Stimulated activated CD4-positive, alpha-beta T cell treated with anti-CD3 and anti-CD28 coated beads, TNF-alpha, amount 100 ng/mL, for 1 hour (primary cell): Measurements from ENCODE around the gene POLD4.

Source experiments
- DNase-seq, 3 donors: peaks; one replicate each; pipeline ENCODE4 v3.0.0-alpha.2; 2020; ENCODE audit warnings: low read depth in 3 of 3, low spot score in 1 of 3

Gene POLD4

DNA sequence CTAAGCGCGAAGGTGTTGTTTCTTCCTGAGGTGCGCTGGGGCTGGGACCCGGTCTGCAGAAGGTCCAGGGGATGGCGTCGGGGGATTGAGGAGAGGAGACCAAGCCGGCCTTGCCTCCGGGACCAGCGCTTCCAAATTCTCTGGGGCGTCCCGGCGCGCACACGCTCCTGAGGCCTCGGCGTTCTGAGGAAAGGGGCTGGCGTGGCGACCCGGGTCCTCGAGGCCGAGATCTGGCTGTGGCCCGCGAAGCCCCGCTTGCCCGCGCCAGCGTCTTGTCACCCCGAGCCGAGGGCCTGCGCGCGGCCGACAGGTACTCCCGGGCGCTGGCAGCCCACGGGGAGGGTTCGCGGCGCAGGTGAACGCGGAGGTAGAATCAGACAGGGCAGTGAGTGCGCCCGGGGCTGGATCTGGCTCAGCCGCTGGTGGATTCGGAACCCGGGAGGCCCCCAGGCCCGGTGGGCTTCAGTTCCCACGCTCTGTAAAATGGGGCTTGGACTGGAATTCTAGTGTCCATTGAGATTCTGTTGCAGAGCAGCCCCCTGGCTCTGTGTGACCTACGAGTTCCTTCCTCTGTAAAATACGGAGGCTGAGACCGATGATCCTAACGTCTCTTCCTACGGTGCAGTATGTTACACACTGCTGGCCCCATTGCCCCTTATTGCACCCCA is 35.3 kb downstream of the POLD4 start:
- DNase-seq, result no peak

DNA sequence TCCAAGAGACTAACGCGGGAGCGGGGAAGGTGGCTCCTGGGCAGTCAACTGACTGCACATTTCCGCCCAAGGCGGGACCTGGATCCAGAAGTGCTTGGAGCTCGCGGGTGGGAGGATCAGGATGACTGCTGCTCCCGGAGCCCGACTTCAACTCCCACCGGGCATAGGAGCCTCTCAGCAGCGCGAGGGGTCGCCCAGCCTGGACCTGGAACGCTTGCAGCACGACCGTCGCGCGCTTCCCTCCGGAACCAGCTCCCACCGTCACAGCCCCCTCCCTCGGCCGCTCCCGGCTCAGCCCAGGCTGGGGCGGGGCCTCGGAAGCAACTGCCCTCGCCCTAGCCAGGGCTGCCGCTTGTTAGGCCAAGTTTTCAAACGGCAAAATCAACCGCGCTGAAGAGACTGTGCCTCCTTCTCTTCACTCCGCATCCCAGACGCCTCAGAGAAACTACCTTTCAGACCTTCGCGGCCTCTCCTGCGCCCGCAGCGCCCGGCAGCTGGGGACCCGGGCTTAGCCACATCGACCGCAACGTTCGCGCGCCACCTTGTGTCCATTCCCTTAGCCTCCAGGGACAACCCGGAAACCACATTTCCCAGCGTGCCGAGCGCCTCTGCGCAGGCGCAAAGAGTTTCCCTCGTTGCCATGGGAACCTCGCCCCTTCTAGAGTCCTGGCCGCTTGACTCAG is 36.0 kb downstream of the POLD4 start:
- peak; percentile 97 to 98 (median 98) for DNase-seq

DNA sequence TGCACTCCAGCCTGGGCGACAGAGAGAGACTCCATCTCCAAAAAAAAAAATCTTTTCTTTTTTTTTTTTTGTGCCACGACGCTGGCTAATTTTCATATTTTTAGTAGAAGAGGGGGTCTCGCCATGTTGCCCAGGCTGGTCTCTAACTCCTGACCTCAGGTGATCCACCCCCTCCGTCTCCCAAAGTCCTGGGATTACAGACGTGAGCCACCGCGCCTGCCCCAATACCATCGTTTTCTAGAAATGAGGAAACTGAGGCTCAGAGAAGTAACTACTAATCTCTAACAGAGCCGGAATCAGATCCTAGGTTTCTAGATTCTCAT is 36.5 kb downstream of the POLD4 start:
- no peak for DNase-seq

DNA sequence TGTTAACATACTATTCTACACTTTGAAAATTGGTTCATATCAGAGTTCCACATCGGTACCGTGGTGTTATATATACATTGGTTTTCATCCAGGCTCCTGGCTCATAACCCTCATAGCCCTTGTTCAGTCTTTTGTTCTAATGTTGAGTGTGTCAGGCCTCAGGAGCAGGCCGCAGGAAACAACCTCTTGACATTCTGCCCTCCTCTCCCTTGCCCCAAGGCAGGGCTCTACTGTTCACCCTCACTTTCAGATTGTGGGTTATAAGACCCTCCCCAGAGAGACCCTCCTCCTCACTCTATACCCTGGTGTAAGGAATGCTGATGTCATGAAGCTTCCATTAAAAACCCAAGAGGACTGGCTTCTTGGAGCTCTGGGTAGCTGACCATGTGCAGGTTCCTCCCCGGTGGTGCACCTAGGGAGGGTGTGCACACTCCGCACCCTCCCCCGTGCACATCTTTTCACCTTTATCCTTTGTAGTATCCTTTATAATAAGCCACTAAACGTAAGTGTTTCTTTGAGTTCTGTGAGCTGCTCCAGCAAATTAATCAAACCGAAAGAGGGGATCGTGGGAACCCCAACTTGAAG is 37.9 kb downstream of the POLD4 start:
- DNase-seq, result no peak

DNA sequence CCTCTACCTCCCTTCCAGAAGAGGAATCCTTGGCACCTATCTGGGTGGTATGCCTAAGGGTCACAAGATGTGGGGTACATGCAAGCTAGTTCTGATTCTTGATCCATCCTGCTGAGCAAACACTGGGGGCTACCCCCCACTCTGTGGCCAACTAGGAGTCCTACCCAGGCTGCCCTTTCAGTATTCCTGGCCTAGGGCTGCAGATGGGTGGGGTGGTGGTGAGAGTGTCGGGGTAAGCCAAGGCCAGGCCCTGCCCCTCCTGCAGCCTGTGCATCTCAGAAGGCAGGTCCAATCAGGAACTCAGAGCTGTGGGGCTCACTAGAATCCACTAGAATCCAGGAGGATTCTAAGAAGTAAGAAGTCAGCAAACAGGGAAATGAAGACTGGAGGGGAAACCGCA is 39.1 kb downstream of the POLD4 start:
- no peak for DNase-seq

DNA sequence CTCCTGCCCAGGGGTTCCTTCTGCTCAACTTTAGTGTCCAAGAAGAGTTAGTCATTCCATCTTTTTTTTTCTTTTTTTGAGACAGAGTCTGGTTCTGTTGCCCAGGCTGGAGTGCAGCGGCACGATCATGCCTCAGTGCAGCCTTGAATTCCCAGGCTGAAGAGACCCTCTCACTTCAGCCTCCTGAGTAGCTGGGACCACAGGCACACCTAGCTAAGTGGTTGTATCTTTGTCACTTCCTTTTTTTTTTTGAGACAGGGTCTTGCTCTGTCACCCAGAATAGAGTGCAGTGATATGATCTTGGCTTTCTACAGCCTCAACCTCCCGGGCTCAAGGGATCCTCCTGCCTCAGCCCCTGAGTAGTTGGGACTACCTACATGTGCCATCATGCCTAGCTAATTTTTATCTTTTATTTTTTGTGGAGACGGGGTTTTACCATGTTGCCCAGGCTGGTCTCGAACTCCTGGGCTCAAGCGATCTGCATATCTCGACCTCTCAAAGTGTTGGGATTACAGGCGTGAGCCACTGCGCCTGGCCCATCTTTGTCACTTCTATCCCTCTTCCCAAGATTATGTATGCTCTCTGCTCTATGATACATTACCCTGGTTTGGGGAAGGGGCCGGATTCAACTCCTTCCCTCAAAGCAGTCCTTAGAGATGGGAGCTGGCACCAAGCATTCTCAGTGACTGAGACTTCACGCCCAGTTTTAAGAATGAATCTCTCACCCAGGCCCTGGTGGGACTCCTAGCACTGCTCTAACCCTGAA is 40.0 kb downstream of the POLD4 start:
- no peak for DNase-seq

DNA sequence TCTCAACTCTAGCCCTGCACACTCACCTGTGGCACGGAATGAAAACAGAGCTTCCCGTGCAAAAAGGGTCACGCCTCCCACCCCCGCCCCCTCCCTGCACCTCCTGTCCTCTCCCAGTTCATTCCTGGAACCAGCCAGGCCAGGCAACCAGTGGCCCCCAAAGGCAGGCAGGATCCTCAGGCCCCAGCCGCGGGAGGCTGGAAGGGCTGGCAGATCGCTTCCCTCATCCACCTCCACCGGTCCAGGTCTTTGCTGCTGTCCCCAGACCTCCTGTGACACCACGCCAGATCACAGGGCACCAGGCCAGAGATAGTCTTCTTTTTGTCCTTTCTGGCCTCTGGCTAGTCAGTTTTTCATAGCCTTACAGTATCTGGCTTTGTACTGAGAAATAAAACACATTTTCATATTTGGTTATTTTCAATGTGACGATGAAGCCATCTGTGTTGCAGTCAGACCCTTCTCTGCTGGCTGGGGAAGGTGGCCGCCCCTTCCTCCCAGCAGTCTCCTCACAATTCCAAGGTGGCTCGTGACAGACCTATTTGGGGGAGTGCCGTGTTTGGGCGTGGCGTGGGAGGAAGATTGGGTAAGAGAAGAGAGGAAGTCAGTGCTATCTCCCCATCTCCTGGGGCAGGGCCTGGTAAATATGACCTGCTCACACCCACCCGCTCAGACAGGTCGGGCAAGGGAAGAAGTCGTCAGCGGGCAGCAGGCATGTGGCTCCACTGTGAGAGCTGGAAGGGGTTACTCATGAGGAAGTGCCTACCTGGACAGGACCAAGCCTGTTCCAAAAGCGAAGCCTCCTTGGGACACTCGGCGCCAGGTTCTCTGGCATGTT is 40.9 kb downstream of the POLD4 start:
- no peak for DNase-seq

DNA sequence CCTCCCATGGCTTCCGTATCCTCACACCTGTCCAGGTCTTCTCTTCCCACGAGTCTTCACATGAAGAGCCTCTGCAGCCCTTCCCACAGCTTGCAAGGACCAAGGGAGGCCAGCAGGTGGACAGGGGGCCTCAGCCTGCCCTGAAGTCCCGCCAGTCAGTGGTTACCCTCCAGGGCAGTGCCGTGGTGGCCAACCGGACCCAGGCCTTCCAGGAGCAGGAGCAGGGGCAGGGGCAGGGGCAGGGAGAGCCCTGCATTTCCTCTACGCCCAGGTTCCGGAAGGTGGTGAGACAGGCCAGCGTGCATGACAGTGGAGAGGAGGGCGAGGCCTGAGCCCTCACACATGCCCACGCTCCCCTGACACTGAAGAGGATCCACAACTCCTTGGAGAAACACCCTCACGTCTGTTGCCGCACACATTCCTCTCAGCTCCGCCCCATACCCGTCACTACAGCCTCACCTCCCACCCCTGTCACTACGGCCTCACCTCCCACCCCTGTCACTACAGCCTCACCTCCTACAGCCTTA is 41.7 kb downstream of the POLD4 start:
- DNase-seq, result no peak

DNA sequence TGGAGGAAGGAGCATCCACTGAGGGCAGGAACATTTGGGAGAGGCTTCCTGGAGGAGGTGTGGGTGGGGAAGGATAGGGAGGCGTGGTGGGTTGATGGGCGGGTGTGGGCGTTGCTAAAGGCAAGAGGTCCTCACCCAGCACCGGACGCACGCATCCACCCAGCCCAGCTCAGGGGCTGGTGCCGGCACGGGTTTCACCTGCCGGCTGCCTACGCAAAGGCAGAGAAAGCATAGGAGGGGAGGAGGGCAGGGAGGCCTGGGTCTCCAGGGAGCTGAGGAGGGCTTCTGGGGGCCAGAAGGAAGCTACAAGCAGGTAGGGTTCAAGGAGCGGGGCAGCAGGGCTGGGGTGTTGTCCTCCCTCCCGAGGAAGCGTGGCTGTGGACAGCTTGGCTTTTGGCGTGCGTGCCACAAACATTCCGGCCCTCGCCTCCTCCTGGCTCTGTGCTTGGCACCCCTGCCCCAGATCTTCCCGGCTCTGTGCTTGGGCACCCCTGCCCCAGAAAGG is 42.2 kb downstream of the POLD4 start:
- DNase-seq, result no peak

DNA sequence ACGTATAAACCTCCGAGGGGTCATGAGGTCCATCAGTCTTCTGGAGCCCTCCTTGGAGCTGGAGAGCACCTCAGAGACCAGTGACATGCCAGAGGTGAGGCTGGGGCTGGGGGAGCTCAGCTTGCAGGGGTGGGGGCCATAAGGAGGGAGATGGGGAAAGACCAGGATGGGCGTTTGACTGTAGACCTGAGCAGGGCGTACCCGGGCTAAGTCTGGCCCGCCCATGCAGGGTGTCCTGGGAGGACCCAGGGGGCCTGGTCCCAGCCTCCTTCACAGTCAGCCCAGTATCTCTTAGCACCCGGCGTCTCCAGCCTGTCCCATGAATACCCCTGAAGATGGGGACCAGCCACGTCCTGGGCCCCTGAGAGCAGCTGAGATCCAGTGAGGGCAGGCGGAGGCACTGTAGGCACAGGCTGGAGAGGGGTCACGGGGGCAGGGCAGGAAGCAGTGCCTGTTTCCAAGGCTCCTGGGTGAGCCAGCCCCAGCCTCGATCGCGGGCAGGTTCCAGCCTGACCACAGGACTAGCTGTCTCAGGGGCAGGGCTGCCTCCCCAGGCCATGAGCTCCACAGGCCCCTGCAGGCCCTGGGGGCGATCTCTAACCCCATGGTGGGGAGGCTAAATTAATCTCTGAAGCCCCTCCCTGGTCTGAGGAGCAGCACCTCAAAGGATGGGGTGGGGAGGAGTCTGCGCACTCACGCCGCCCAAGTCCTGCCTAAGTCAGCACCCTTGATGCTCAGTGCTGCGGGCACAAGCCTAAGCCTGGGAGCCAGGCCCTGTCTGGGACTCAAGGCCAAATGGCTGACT is 42.9 kb downstream of the POLD4 start:
- no peak for DNase-seq

DNA sequence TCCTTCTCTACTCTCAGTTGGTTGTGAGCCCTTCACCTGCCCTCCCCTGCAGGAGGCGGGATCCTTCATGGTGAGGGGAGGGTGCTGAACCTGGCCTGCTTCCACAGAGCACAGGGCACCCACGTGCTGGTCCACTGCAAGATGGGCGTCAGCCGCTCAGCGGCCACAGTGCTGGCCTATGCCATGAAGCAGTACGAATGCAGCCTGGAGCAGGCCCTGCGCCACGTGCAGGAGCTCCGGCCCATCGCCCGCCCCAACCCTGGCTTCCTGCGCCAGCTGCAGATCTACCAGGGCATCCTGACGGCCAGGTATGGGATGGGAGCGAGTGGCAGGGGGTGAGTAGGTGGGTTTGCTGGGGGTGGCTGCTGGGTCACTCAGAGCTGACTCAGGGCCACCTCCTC is 43.7 kb downstream of the POLD4 start:
- DNase-seq, result no peak

DNA sequence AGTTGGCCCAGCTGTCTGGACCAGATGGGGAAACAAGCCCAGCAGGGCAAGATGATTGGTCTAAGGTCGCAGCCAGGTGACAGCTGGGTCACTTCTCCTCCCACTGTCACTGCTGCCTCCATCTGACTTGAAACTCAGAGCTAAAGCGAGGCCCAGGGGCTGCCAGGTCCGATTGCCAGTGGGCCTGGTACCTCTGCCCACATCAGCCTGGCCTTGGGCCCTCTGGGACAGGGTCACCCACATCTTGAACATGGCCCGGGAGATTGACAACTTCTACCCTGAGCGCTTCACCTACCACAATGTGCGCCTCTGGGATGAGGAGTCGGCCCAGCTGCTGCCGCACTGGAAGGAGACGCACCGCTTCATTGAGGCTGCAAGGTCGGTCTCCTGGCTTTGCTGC is 44.2 kb downstream of the POLD4 start:
- DNase-seq, result no peak

DNA sequence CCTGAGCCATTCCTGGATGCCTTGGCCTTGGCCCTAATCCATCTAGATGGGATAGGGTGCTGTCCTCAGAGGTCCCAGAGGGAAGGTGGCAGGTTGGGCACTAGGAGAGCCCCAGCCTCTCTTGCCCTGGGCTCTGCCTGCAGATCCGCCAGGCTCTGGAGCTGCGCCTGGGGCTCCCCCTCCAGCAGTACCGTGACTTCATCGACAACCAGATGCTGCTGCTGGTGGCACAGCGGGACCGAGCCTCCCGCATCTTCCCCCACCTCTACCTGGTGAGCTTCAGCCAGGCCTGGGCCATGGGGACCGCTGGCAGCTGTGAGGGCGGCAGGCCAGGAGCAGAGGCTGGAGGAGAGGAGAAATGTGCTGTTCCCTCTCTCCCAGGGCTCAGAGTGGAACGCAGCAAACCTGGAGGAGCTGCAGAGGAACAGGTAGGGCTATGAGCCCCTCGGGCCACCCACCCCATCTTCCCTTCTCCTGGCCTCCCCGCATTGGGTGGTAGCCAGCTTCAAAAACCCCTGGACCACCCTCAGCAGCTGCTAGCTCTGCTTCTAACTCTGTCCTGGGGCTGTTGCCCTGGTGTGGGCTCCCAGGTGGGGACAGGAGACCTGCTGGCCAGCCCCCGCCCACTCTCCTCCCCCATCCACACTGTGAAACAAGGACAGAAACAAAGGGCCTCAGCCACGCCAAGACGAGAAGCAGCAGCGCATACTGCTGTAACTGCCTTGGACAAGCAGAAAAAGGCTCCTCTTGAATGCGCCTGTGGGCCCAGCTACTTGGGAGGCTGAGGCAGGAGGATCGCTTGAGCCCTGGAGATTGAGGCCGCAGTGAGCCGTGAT is 45.1 kb downstream of the POLD4 start:
- DNase-seq, result no peak

DNA sequence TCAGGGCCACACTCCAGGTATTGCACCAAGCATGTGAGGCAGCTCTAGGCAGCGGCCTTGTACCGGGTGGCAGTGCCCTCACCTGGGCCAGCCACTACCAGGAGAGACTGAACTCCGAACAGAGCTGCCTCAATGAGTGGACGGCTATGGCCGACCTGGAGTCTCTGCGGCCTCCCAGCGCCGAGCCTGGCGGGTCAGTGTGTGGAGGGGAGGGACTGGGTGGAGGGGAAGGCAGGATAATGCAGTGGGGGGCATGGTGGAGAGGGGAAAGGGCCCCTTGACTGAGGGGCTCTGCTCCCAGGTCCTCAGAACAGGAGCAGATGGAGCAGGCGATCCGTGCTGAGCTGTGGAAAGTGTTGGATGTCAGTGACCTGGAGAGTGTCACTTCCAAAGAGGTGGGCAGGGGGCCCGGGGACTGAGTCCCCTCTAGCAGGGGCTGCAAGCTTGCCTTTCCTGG is 45.8 kb downstream of the POLD4 start:
- DNase-seq, result no peak

DNA sequence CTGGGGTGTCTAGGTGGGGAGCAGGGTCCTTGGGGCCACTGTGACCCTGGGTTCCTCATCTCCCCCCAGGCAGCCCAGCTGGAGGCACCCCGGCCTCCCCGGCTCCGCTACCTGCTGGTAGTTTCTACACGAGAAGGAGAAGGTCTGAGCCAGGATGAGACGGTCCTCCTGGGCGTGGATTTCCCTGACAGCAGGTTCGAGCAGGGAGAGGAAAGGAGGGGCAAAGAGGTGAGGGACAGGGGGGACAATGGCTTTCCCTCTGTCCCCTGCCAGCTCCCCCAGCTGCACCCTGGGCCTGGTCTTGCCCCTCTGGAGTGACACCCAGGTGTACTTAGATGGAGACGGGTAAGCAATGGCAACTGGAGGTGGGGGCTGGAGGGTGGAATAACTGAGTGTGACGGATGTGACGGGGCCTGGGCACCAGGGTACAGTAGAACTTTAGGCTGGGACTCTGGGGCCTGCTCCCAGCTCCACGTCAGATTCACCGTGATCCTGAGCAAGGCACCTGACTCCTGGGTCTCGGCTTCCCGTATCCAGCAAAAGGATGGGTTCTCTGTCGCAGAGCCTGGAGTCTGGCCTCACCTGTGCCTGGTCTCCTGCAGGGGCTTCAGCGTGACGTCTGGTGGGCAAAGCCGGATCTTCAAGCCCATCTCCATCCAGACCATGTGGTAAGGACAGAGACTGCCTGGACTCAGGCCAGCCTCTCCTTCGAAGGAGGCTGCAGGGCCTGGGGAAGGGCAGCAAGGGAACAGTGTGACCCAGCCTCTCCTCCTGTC is 46.4 kb downstream of the POLD4 start:
- DNase-seq, result no peak

DNA sequence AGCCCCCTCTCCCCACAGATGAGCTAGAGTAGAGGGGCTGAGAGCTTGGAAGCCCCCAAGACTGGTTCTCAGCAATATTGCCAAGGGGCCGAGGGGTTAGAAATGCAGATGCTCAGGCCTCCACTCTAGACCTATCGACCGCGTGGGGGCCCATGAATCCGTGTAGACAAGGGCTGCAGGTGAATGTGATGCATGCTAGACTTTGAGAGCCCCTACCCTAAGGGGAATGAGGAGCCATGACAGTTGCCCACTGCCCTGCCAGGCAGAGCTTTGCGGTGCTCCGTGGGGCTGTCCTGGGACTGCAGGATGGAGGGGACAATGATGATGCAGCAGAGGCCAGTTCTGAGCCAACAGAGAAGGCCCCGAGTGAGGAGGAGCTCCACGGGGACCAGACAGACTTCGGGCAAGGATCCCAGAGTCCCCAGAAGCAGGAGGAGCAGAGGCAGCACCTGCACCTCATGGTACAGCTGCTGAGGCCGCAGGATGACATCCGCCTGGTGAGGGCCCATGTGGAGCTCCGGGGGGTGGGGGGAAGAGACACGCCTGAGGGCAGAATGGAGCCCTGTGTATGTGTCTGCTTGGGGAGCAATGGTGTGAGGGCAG is 48.7 kb downstream of the POLD4 start:
- DNase-seq, result no peak

DNA sequence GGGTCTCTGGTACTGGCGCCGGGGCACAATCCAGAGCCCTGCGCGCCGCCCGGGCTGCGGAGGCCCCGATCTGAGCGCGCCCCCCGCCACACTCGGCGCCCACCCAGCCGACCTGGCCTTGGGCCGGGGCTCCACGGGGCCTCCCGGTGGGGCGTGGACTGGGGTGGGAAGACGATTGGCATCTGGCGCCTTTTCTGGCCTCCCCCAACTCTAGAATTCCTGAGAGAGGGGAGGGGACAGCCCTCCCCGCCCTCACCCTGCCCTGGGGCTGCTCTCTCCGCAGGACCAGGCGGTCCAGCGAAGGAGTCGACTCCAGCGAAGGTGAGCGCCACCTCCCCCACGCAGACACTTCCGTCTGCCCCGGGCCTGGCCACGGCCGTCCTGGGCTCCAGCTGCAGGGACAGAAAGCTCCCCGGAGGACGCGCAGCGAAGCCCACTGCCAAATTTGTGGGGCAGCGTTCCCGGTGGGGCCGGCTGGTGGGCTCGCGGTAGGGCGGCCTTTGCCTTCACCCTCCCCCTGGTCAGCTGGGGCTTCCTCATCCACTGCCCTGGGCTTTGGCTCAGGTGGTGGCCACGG is 49.4 kb downstream of the POLD4 start:
- no peak for DNase-seq
